Stomach (tissue), 4 donors: ENCODE data around the gene ZNF766.

Experiments used
- EP300 ChIP-seq: sonication (generic); formaldehyde crosslinking; IDR thresholded peaks from one replicate; pipeline ENCODE4 v1.6.1; 2017; ENCODE audit warnings: antibody characterized with exemption
- POLR2A ChIP-seq, 4 donors: fragments of 450-650 bp; IDR thresholded peaks; one replicate each; pipeline ENCODE4 v1.6.1; 2016; ENCODE audit warnings: antibody characterized with exemption in 4 of 4, control low read depth in 2 of 4, mild to moderate bottlenecking in 1 of 4, moderate library complexity in 1 of 4
- POLR2AphosphoS5 ChIP-seq, 3 donors: sonication (generic); formaldehyde crosslinking; IDR thresholded peaks; one replicate each; pipeline ENCODE4 v1.6.1; 2016; ENCODE audit warnings: antibody characterized with exemption in 3 of 3
- TF ChIP-seq, protein P1 (sequence below), 7 experiments: fragments of 450-650 bp in 4 of 7; fragments of 200-600 bp in 3 of 7; sonication (generic) in 3 of 7; IDR thresholded peaks; one replicate each; pipeline ENCODE4 v1.5.1; 2016 to 2019; ENCODE audit warnings: antibody characterized with exemption in 7 of 7, control low read depth in 2 of 7, mild to moderate bottlenecking in 1 of 7

GRCh38 chr19:52291781-52292180, 22.4 kb downstream of the ZNF766 start:
- TF ChIP-seq POLR2A (IDR thresholded peaks at IDR 0.05) (no peak), POLR2AphosphoS5 (IDR thresholded peaks at IDR 0.05) (no peak), EP300 (no peak)
- TF ChIP-seq, protein P1, sequence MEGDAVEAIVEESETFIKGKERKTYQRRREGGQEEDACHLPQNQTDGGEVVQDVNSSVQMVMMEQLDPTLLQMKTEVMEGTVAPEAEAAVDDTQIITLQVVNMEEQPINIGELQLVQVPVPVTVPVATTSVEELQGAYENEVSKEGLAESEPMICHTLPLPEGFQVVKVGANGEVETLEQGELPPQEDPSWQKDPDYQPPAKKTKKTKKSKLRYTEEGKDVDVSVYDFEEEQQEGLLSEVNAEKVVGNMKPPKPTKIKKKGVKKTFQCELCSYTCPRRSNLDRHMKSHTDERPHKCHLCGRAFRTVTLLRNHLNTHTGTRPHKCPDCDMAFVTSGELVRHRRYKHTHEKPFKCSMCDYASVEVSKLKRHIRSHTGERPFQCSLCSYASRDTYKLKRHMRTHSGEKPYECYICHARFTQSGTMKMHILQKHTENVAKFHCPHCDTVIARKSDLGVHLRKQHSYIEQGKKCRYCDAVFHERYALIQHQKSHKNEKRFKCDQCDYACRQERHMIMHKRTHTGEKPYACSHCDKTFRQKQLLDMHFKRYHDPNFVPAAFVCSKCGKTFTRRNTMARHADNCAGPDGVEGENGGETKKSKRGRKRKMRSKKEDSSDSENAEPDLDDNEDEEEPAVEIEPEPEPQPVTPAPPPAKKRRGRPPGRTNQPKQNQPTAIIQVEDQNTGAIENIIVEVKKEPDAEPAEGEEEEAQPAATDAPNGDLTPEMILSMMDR (IDR thresholded peaks at IDR 0.05) = no peak
